Measurements from ENCODE around the gene POLE3. TPM values are rescaled to one million over a fixed set of nuclear protein-coding genes. Genes with fewer than 3 reads are reported as not detected.

The POLE3 gene
- total and polyA plus RNA-seq, 2 donors (not counting 3 experiments of a cell fraction or from before 2014, with no cell fraction given), result 53.8 to 68.6 TPM

DNA sequence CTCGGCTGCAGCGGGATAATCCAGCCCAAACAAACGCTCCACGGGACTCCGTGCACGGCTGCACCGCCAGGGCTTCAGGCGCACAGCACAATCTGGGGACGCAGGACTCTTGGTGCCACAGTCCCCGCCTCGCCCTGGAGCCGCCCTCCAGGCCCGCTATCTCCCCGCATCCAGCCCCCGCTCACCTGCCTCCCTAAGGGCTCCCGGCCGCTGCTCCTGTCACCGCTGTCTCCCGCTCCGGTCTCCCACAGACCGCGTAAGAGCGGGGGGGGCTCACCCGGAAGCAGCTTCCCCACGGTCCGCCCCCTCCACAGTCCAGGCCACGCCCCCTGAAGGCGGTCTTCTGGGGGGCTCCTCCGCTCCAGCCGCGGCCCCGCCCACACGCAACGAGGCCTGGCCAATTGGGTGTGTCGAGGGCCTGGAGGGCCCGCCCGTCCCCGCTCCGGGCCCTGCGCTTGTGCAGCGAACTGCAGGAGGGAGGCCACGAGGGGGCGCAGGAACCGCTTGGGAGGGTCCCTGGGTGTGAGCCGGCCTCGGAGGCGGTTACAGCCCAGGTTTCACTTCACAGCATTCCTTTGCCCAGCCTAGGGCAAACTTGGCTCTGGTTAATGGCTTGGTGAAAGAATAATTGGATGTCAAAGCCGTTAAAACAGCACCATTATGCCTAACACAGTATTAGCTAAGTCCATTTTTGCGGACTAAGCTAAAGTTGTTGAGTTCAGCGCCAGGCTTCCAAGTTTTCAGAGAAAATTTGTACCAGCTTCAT lies 9.3 kb downstream of the POLE3 start, which contains the start of gene ALAD:
TSS of gene ALAD (minus strand) at position 258 of the 766 bp plus-strand sequence. CDS start 7,725 bp downstream, outside the sequence.
- H3K9me1 ChIP-seq (replicated peaks; ENCODE audit: control insufficient read depth, extremely low read depth, insufficient read depth, low read length), result no peaks in the 10 kb centered on the region
- peak within 1 kb of the TSS; percentile 48 to 84 (median 51) for H3K4me3 ChIP-seq (replicated peaks in 1 of 3; ENCODE audit: insufficient read depth in 1 of 3, low read depth in 1 of 3, low read length in 3 of 3)
- no peaks in the 10 kb centered on the region for H3K9me3 ChIP-seq (replicated peaks; ENCODE audit: control insufficient read depth, insufficient read depth, low read length)
- DNase-seq (ENCODE audit: low read depth, low spot score) (peak; percentile 99), FAIRE-seq (peak; percentile 99)
- BruUV-seq (replicated peaks), result no TSS peak
- intact Hi-C loops (cut with micrococcal nuclease) (loop anchor here (1.0 to 2.0 kb wide), 8 partner anchors 9 to 257 kb away; partner anchors contain the start of genes C9orf43, CDC26, POLE3 and PRPF4), dilution Hi-C loops (cut with MboI; ENCODE audit: extremely low pct_ligation_motif_present, low sequenced_read_pairs) (no loop called here)
- peak; percentile 62 for TF ChIP-seq POLR2AphosphoS5 (IDR thresholded peaks at IDR 0.05; ENCODE audit: insufficient read depth, low read depth, low read length)
- TF ChIP-seq, protein P1, sequence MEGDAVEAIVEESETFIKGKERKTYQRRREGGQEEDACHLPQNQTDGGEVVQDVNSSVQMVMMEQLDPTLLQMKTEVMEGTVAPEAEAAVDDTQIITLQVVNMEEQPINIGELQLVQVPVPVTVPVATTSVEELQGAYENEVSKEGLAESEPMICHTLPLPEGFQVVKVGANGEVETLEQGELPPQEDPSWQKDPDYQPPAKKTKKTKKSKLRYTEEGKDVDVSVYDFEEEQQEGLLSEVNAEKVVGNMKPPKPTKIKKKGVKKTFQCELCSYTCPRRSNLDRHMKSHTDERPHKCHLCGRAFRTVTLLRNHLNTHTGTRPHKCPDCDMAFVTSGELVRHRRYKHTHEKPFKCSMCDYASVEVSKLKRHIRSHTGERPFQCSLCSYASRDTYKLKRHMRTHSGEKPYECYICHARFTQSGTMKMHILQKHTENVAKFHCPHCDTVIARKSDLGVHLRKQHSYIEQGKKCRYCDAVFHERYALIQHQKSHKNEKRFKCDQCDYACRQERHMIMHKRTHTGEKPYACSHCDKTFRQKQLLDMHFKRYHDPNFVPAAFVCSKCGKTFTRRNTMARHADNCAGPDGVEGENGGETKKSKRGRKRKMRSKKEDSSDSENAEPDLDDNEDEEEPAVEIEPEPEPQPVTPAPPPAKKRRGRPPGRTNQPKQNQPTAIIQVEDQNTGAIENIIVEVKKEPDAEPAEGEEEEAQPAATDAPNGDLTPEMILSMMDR (IDR thresholded peaks at IDR 0.05; ENCODE audit: extremely low read depth in 1 of 2, insufficient read depth in 1 of 2, low read depth in 1 of 2, low read length in 2 of 2), result peak; percentile 99
- no peak for TF ChIP-seq FOS (IDR thresholded peaks at IDR 0.05; ENCODE audit: borderline replicate concordance, insufficient read depth, low read length)
- no peak for TF ChIP-seq GATA2 (IDR thresholded peaks at IDR 0.05; ENCODE audit: insufficient read depth, insufficient read length, low read depth, low read length)
- no peak for TF ChIP-seq MAX (IDR thresholded peaks at IDR 0.05; ENCODE audit: insufficient read depth, insufficient read length)
- peak; percentile 68 for TF ChIP-seq POLR2A (IDR thresholded peaks at IDR 0.05; ENCODE audit: low read depth, low read length)
- peaks cover 24% of the 10 kb centered on the region for H3K4me1 ChIP-seq (ENCODE audit: control insufficient read depth, extremely low read depth, insufficient read depth, low read length)
- CTCF ChIA-PET, result interaction anchor here (0.6 to 3.3 kb wide), 28 partner anchors 8 to 321 kb away, joined by 3 to 50 read pairs (median 5); partner anchors contain the start of genes C9orf43, CDC26, HDHD3 and POLE3
- H4K20me1 ChIP-seq (replicated peaks; ENCODE audit: control insufficient read depth, extremely low read depth, insufficient read depth, low read length), result no peaks in the 10 kb centered on the region
- no peaks in the 10 kb centered on the region for H3K79me2 ChIP-seq (ENCODE audit: control insufficient read depth, insufficient read depth, low read length)
- H3K36me3 ChIP-seq (ENCODE audit: control insufficient read depth in 2 of 2, extremely low read depth in 1 of 2, insufficient read depth in 2 of 2, low read length in 2 of 2), result no peaks in the 10 kb centered on the region
- H2AFZ ChIP-seq (ENCODE audit: low read depth, low read length), result peak within 1 kb of the TSS; percentile 95
- H3K27me3 ChIP-seq (ENCODE audit: control insufficient read depth in 2 of 2, insufficient read depth in 2 of 2, low read length in 2 of 2), result no peaks in the 10 kb centered on the region
- peak within 1 kb of the TSS; percentile 68 for H3K9ac ChIP-seq (replicated peaks; ENCODE audit: extremely low read depth, insufficient read depth, low read length)
- H3K4me2 ChIP-seq (ENCODE audit: insufficient read depth, low read length), result peak within 1 kb of the TSS; percentile 66
- H3K27ac ChIP-seq (ENCODE audit: insufficient read depth, low read depth, low read length), result no peak within 1 kb of the TSS
- POLR2A ChIA-PET, result interaction anchor here (0.5 to 1.9 kb wide), 3 partner anchors 9 to 126 kb away, joined by 3 to 9 read pairs (median 4); partner anchors contain the start of genes C9orf43, CDC26 and POLE3
